Measurements from ENCODE around the gene ERCC5.

DNA sequence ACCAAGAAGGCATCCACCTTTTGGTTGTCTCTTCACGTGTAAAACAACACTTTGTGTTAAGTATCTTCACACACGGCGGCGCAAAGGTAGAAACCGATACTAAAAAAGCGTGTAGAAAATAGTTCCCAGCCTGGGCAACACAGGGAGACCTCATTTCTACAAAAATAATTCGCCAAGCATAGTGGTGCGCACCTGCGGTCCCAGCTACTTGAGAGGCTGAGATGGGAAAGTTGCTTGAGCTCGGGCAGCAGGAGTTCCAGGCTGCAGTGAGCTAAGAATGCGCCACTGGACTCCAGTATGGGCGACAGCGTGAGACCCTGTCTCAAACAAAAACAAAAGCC lies 573 bp upstream of the ERCC5 start:
- TF ChIP-seq SP1 (CRISPR knock-in tag; IDR thresholded peaks at IDR 0.05) (no peak), CHD2 (IDR thresholded peaks at IDR 0.05; ENCODE audit: low read depth, low read length) (no peak), ELK1 (CRISPR knock-in tag; IDR thresholded peaks at IDR 0.05) (no peak), PHF8 (IDR thresholded peaks at IDR 0.05; ENCODE audit: borderline replicate concordance, low read length) (no peak), ZNF217 (CRISPR knock-in tag; IDR thresholded peaks at IDR 0.05) (no peak), FOSL1 (tag; conservative IDR thresholded peaks at IDR 0.05) (no peak)
- TF ChIP-seq, protein P1, sequence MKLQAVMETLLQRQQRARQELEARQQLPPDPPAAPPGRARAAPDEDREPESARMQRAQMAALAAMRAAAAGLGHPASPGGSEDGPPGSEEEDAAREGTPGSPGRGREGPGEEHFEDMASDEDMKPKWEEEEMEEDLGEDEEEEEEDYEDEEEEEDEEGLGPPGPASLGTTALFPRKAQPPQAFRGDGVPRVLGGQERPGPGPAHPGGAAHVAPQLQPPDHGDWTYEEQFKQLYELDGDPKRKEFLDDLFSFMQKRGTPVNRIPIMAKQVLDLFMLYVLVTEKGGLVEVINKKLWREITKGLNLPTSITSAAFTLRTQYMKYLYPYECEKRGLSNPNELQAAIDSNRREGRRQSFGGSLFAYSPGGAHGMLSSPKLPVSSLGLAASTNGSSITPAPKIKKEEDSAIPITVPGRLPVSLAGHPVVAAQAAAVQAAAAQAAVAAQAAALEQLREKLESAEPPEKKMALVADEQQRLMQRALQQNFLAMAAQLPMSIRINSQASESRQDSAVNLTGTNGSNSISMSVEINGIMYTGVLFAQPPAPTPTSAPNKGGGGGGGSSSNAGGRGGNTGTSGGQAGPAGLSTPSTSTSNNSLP (IDR thresholded peaks at IDR 0.05; ENCODE audit: borderline replicate concordance, low read depth, low read length) = no peak
- TF ChIP-seq, protein P2, sequence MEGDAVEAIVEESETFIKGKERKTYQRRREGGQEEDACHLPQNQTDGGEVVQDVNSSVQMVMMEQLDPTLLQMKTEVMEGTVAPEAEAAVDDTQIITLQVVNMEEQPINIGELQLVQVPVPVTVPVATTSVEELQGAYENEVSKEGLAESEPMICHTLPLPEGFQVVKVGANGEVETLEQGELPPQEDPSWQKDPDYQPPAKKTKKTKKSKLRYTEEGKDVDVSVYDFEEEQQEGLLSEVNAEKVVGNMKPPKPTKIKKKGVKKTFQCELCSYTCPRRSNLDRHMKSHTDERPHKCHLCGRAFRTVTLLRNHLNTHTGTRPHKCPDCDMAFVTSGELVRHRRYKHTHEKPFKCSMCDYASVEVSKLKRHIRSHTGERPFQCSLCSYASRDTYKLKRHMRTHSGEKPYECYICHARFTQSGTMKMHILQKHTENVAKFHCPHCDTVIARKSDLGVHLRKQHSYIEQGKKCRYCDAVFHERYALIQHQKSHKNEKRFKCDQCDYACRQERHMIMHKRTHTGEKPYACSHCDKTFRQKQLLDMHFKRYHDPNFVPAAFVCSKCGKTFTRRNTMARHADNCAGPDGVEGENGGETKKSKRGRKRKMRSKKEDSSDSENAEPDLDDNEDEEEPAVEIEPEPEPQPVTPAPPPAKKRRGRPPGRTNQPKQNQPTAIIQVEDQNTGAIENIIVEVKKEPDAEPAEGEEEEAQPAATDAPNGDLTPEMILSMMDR (IDR thresholded peaks at IDR 0.05 in 2 of 3, conservative IDR thresholded peaks at IDR 0.05 in 1 of 3; ENCODE audit: insufficient read depth in 2 of 3, low read depth in 1 of 3, low read length in 3 of 3) = no peak

All from K562 (cell line).